MM.1S (cell line): ENCODE results near the gene FBLN7.

ENCODE experiments used
- DNase-seq: peaks from one replicate; pipeline ENCODE4 v3.0.0-alpha.2; 2015
- H2AFZ ChIP-seq: fragments of 300-600 bp; sonication (generic); 2 replicates; pipeline ENCODE4 v1.6.0; 2016; ENCODE audit warnings: antibody characterized with exemption, low read length
- H3F3A ChIP-seq: fragments of 300-600 bp; sonication (generic); 2 replicates; pipeline ENCODE4 v1.6.1; 2016; ENCODE audit warnings: mild to moderate bottlenecking, antibody characterized with exemption, low read length, moderate library complexity, mixed read lengths; ENCODE audit not compliant: insufficient read depth
- H3K27ac ChIP-seq: fragments of 300-600 bp; sonication (generic); 2 replicates; pipeline ENCODE4 v1.5.1; 2016; ENCODE audit warnings: mild to moderate bottlenecking, low read length
- H3K27me3 ChIP-seq: fragments of 300-600 bp; sonication (generic); replicated peaks from 2 replicates; pipeline ENCODE4 v1.6.0; 2016; ENCODE audit warnings: low read length; ENCODE audit not compliant: insufficient read depth
- H3K36me3 ChIP-seq: fragments of 300-600 bp; sonication (generic); replicated peaks from 2 replicates; pipeline ENCODE4 v1.6.1; 2016; ENCODE audit warnings: mild to moderate bottlenecking, low read length, mixed read lengths; ENCODE audit not compliant: insufficient read depth
- H3K4me1 ChIP-seq: fragments of 300-600 bp; sonication (generic); 2 replicates; pipeline ENCODE4 v1.6.1; 2016; ENCODE audit warnings: low read length, mixed read lengths
- H3K4me2 ChIP-seq: fragments of 300-600 bp; sonication (generic); 2 replicates; pipeline ENCODE4 v1.6.0; 2016; ENCODE audit warnings: low read depth, low read length
- H3K4me3 ChIP-seq: fragments of 300-600 bp; sonication (generic); 2 replicates; pipeline ENCODE4 v1.5.1; 2016; ENCODE audit warnings: low read length, mixed read lengths
- H3K79me2 ChIP-seq: fragments of 300-600 bp; sonication (generic); 2 replicates; pipeline ENCODE4 v1.6.1; 2016; ENCODE audit warnings: mixed run types, low read length, mixed read lengths
- H3K9ac ChIP-seq: fragments of 300-600 bp; sonication (generic); 2 replicates; pipeline ENCODE4 v1.6.1; 2016; ENCODE audit warnings: low read length, mixed read lengths
- H3K9me2 ChIP-seq: fragments of 300-600 bp; sonication (generic); replicated peaks from 2 replicates; pipeline ENCODE4 v1.6.1; 2016; ENCODE audit warnings: mild to moderate bottlenecking, low read length, mixed read lengths; ENCODE audit not compliant: insufficient read depth
- H3K9me3 ChIP-seq: fragments of 300-600 bp; sonication (generic); replicated peaks from 2 replicates; pipeline ENCODE4 v1.6.1; 2016; ENCODE audit warnings: mild to moderate bottlenecking, low read length, mixed read lengths; ENCODE audit not compliant: insufficient read depth
- H4K20me1 ChIP-seq: fragments of 300-600 bp; sonication (generic); 2 replicates; pipeline ENCODE4 v1.6.1; 2016; ENCODE audit warnings: mild to moderate bottlenecking, low read length, moderate library complexity, mixed read lengths; ENCODE audit not compliant: insufficient read depth
- EZH2 ChIP-seq: fragments of 300-600 bp; sonication (generic); optimal IDR thresholded peaks from 2 replicates; pipeline ENCODE3; 2017; ENCODE audit warnings: low read depth, mild to moderate bottlenecking, antibody characterized with exemption, low read length, mixed read lengths
- EZH2phosphoT487 ChIP-seq: fragments of 300-600 bp; sonication (generic); IDR thresholded peaks from 2 replicates; pipeline ENCODE4 v1.6.1; 2018; ENCODE audit warnings: antibody characterized with exemption, low read length
- TF ChIP-seq, protein P1 (sequence below): fragments of 300-600 bp; sonication (generic); IDR thresholded peaks from 2 replicates; pipeline ENCODE4 v1.5.1; 2016; ENCODE audit warnings: antibody characterized with exemption, low read length, mixed read lengths

Gene FBLN7

DNA sequence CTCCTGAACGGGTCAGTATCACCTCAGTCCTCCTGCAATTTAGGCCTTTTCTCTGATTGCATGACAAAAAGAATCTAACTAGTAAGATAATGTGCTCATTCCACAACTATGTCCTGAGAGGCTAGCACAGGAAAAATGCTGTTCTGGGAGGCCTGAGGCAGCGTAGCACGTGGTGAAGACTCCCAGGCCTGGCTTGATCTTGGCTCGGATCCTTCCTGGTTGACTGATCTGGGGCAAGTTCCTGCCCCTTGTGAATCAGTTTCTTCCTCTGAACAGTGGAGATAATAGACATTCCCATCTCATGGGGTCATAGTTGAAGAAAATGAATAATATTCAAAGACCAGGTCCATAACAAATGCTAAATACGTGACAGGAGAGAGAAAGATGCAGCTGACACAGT is 12.3 kb downstream of the FBLN7 start:
- Histone ChIP-seq H2AFZ (no peak overlapping the region), H3K27me3 (no peaks in the 10 kb centered on the region)
- no peak for DNase-seq

DNA sequence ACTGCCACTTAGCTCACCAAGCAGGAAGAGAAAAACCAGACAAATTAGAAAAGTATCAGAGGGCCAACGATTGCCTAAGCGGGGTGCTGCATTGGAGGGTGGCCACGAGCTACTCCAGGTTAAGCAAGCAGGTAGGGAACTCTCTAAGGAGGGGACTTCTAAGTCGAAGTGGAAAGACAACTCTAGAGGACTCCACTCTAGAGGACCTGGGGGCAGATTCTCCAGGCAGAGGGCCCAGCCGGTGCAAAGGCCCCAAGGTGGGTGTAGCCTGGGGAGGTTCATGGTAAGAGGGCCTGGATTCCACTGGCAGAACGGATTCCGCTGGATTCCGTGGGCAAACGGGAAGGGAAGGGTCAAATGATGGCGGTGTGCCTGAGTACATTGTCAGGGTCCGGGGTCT is 12.7 kb downstream of the FBLN7 start:
- H3K9ac ChIP-seq: no peak overlapping the region
- H3K9me3 ChIP-seq: no peaks in the 10 kb centered on the region

More for the DNA sequence above, 12.3 kb downstream of the FBLN7 start:
- Histone ChIP-seq H3K9me2 (no peaks in the 10 kb centered on the region), H3K9me3 (no peaks in the 10 kb centered on the region), H4K20me1 (no peaks in the 10 kb centered on the region), H3K4me1 (no peaks in the 10 kb centered on the region), H3K4me3 (no peak overlapping the region), H3F3A (no peaks in the 10 kb centered on the region), H3K36me3 (no peaks in the 10 kb centered on the region), H3K9ac (no peak overlapping the region), H3K4me2 (no peak overlapping the region), H3K27ac (no peak overlapping the region), H3K79me2 (no peaks in the 10 kb centered on the region)
- TF ChIP-seq EZH2phosphoT487 (no peak), EZH2 (no peak)
- TF ChIP-seq, protein P1, sequence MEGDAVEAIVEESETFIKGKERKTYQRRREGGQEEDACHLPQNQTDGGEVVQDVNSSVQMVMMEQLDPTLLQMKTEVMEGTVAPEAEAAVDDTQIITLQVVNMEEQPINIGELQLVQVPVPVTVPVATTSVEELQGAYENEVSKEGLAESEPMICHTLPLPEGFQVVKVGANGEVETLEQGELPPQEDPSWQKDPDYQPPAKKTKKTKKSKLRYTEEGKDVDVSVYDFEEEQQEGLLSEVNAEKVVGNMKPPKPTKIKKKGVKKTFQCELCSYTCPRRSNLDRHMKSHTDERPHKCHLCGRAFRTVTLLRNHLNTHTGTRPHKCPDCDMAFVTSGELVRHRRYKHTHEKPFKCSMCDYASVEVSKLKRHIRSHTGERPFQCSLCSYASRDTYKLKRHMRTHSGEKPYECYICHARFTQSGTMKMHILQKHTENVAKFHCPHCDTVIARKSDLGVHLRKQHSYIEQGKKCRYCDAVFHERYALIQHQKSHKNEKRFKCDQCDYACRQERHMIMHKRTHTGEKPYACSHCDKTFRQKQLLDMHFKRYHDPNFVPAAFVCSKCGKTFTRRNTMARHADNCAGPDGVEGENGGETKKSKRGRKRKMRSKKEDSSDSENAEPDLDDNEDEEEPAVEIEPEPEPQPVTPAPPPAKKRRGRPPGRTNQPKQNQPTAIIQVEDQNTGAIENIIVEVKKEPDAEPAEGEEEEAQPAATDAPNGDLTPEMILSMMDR: no peak

DNA sequence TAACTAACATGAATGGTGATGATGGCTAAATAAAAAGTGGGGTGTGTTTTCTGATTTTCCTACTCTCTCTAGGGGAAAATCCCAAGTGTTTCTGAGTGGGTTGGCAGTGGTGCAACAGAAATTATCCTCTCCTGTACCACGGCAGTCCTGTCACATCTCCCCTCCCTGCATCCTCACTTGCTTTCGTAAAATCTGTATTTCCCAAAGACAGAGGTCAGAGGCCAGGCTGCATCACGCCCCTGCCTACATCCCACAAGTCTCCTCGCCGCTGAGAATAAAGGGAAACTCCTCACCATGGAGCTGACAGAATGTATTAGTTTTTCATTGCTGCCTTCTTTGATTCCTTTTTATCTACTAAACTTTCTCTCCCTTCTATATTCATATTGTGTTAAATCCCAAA is 13.1 kb downstream of the FBLN7 start:
- Histone ChIP-seq H3K9ac (no peak overlapping the region), H2AFZ (no peak overlapping the region), H3K4me2 (no peak overlapping the region), H3F3A (no peaks in the 10 kb centered on the region), H3K9me2 (no peaks in the 10 kb centered on the region), H3K27me3 (no peaks in the 10 kb centered on the region), H3K9me3 (no peaks in the 10 kb centered on the region), H3K4me3 (no peak overlapping the region), H3K27ac (no peak overlapping the region), H4K20me1 (no peaks in the 10 kb centered on the region), H3K4me1 (no peaks in the 10 kb centered on the region), H3K36me3 (no peaks in the 10 kb centered on the region), H3K79me2 (no peaks in the 10 kb centered on the region)
- DNase-seq: no peak
- TF ChIP-seq, protein P1: no peak
- TF ChIP-seq EZH2phosphoT487 (no peak), EZH2 (no peak)

More for the DNA sequence above, 12.7 kb downstream of the FBLN7 start:
- H3K9me2 ChIP-seq: no peaks in the 10 kb centered on the region
- no peak overlapping the region for H3K4me3 ChIP-seq
- H3K4me2 ChIP-seq: no peak overlapping the region
- H3K4me1 ChIP-seq: no peaks in the 10 kb centered on the region
- TF ChIP-seq EZH2phosphoT487: no peak
- TF ChIP-seq EZH2: no peak
- TF ChIP-seq, protein P1: no peak
- H3K27ac ChIP-seq: no peak overlapping the region
- H3K36me3 ChIP-seq: no peaks in the 10 kb centered on the region
- H3F3A ChIP-seq: no peaks in the 10 kb centered on the region
- H2AFZ ChIP-seq: no peak overlapping the region
- DNase-seq: no peak
- H3K79me2 ChIP-seq: no peaks in the 10 kb centered on the region
- H4K20me1 ChIP-seq: no peaks in the 10 kb centered on the region
- no peaks in the 10 kb centered on the region for H3K27me3 ChIP-seq
